Suprapubic skin (tissue), 4 donors: Measurements from ENCODE around the gene EVI2B.

Experiments
- POLR2A ChIP-seq, 2 donors: fragments of 450-650 bp; IDR thresholded peaks; one replicate each; pipeline ENCODE4 v1.6.1; 2017; ENCODE audit warnings: antibody characterized with exemption in 2 of 2, mild to moderate bottlenecking in 2 of 2, moderate library complexity in 2 of 2
- POLR2AphosphoS5 ChIP-seq, 3 donors: sonication (generic); formaldehyde crosslinking; IDR thresholded peaks; one replicate each; pipeline ENCODE4 v1.6.1; 2017; ENCODE audit warnings: antibody characterized with exemption in 3 of 3

- TF ChIP-seq POLR2AphosphoS5 (IDR thresholded peaks at IDR 0.05) (no peak), POLR2A (IDR thresholded peaks at IDR 0.05) (no peak)
Observed at GRCh38 chr17:31355935-31356334, 42.1 kb upstream of the EVI2B start.
